ENCODE results near the gene PTPRE.

Gene PTPRE

DNA sequence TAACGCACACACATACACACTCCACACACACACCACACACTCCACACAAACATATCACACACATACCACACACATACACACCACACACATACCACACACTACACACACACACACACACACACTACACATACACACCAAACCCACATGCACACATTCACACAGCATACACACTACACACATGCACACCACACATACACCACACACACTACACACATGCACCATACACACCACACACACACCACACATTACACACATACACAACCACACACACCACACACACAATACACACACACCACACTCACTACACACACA, 153.0 kb downstream of the PTPRE start:
- no peak for FAIRE-seq
- no peak for DNase-seq (ENCODE audit: insufficient read length, low spot score)
- no peak for TF ChIP-seq CTCF (IDR thresholded peaks at IDR 0.05; ENCODE audit: insufficient read depth, missing control alignments)

DNA sequence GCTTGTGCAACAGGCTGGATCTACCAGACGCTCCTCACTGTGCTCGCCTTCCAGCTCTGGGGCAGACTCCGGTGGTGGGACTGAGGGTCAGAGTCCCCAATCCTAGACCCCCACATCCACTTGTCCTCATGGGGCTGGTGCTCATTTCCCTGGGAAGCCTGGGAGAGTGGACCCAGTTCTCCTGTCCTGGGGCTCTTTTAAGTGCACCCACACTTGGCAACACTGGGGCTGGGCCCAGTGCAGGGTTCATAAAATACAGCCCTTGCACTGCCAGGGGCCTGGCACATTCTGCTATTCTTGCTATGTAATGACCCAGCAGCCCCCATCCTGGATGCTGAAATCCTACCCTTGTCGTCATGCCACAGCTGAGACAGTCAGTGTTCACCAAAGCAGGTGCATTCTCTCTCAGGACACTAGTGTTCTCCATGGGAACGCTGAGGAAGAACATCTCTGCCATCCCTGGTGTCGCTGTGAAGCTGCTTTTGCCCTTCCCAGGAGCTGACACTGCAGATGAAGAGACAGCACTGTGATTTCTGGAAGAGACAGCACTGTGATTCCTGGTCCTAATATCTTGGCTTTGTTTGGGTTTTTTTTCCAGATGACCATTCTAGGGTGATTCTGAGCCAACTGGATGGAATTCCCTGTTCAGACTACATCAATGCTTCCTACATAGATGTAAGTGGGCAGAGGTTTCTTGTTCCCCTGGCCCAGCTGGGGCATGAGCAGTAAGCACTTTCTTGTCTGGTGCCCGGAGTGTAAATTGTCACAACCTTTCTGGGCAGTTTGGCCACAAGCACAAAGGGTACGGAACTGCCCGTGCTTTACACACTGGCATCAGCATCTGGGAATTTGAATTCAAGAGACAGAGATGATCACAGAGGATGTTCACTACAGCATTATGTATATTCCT, 153.7 kb downstream of the PTPRE start:
- DNase-seq (ENCODE audit: insufficient read length, low spot score) (no peak), FAIRE-seq (no peak)
- no peak for TF ChIP-seq CTCF (IDR thresholded peaks at IDR 0.05; ENCODE audit: insufficient read depth, missing control alignments)

- TF ChIP-seq CTCF (IDR thresholded peaks at IDR 0.05; ENCODE audit: insufficient read depth, missing control alignments), result no peak
- no peak for FAIRE-seq
These were observed 154.7 kb downstream of the PTPRE start for GRCh38 chr10:128061306-128062300.

DNA sequence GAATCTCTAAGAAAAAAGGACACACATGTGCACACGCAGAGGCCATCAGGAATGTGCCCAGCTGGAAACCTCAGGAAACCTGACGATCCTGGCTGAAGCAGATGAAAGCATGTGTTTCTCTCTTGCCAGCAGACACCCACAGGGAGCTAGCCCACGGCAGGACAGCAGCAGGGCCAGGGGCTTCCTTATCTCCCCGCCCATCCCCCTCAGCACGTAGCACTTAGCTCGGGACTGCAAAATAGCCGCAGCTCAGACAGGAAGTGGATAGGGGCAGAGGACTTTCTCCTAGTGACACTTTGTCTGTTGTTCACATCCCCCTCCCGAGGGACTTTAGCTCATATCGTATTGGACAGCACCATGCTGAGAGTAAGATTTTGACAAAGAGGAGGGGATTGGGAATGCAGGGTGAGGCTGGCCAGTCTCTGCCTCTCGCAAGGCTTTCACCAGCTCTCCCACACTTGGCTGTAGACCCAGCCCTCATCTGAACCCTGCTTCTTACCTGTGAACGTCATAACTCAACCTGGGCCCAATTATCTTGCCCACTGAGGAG, 155.5 kb downstream of the PTPRE start:
- DNase-seq (ENCODE audit: insufficient read length, low spot score), result no peak
- TF ChIP-seq CTCF (IDR thresholded peaks at IDR 0.05; ENCODE audit: insufficient read depth, missing control alignments), result no peak
- no peak for FAIRE-seq

More at GRCh38 chr10:128061306-128062300, 154.7 kb downstream of the PTPRE start:
- no peak for DNase-seq (ENCODE audit: insufficient read length, low spot score)

DNA sequence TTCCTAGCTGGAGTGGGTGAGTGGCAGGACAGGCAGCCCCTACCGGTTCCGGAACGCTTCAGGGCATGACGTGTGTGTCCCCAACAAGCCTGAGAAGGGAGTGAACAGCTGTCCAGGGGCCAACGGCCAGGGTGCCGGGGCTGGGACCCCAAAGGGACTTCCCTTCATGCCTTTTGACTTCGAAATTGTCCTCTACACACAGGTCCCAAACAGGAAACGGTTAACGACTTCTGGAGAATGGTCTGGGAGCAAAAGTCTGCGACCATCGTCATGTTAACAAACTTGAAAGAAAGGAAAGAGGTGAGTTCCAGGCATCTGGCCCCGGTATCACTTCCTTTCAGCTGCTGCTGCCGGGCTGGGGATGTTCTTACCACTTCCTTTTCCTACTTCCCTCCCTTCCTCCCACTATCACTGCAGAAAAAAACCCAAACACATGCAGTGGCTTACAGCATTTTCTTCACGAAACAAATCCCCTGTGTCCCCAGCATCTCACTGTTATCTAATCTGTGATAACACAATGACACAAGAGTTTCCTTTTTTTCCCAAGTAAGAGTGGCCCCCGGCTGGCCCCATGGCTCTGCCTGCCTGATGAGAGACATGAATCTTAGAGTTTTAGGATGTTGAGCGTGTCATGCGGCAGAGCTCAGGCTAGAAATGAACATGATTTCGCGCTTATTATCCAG, 156.1 kb downstream of the PTPRE start:
- DNase-seq (ENCODE audit: insufficient read length, low spot score) (no peak), FAIRE-seq (no peak)
- no peak for TF ChIP-seq CTCF (IDR thresholded peaks at IDR 0.05; ENCODE audit: insufficient read depth, missing control alignments)

DNA sequence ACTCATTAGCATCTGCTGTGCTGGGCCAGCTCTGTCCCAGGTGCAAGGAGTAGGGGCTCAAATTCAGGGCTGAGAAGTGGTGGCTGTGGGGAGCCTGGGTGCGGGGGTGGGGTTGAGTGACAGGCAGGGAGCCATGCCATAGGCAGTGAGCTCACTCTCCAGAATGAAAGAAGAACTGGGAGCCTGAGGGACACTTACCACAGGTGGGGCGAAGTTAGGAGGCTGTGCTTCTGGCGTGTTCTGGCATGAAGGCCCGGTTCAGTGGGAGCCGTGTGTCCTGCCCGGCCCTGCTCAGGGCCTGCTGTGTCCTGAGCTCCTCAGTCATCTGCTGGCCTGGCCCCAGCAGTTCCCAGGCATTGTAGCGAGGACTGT, 156.8 kb downstream of the PTPRE start:
- FAIRE-seq (no peak), DNase-seq (ENCODE audit: insufficient read length, low spot score) (no peak)
- TF ChIP-seq CTCF (IDR thresholded peaks at IDR 0.05; ENCODE audit: insufficient read depth, missing control alignments), result no peak
